Measurements from ENCODE around the gene RALGAPA2.

DNA sequence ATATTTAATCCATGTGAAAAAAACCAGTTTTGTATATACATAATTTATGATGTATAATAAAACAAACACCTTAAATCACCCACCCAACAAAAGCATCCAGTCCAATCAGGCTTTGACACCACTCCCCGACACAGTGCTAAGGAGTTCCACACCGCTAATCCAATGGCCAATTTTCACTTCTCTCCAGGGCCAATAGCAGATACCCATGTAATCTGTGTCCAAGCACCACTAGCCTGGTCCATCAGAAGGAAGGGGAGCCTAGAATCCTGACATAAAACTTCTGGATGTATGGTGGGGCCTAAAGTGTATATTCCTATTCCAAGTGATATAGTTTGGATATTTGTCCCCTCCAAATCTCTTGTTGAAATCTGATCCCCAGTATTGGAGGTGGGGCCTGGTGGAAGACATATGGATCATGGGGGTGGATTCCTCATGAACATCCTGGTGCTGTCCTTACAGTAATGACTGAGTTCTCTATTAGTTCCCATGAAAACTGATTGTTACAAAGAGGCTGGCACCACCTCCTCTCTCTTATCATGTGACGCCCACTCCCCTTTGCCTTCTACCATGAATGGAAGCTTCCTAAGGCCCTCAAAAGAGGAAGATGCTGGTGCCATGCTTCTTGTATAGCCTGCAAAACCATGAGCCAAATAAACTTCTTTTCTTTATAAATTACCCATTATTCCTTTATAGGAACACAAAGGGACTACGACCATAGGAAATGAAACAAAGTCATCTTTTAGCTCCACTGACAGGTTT is 20.8 kb downstream of the RALGAPA2 start:
- TF ChIP-seq YY1 (IDR thresholded peaks at IDR 0.05; ENCODE audit: insufficient read depth, insufficient read length) (no peak), SUZ12 (IDR thresholded peaks at IDR 0.05; ENCODE audit: extremely low read depth, insufficient read depth, insufficient read length) (no peak), ZNF274 (IDR thresholded peaks at IDR 0.05; ENCODE audit: low read depth, low read length) (no peak)

All from NT2/D1 (cell line).